HEK293 (cell line): ENCODE measurements around the gene TTLL11.

Experiments used
- CTCF ChIA-PET: fragments of 350-600 bp; formaldehyde crosslinking; extraction: SDS; loops from one replicate; lab custom pipeline; 2021; ENCODE audit warnings: antibody characterized with exemption; lab: Yijun Ruan, JAX
- POLR2A ChIA-PET: fragments of 300-600 bp; formaldehyde crosslinking; extraction: SDS; loops from one replicate; lab custom pipeline; 2020; ENCODE audit warnings: antibody characterized with exemption, inconsistent platforms; lab: Yijun Ruan, JAX
- H3K27ac ChIP-seq: fragments of 200-500 bp; sonication (Bioruptor generic); 2 replicates; pipeline ENCODE4 v1.5.1; 2014; ENCODE audit warnings: low read depth, low read length, control low read depth, inconsistent platforms; ENCODE audit errors: extremely low read depth
- H3K36me3 ChIP-seq, 2 experiments: fragments of 200-500 bp in 1 of 2; sonication (Bioruptor generic) in 1 of 2; 1 replicate in 1 of 2; 2 replicates in 1 of 2; pipeline ENCODE4 v1.5.1; 2014 to 2017; ENCODE audit warnings: inconsistent platforms in 2 of 2, low read length in 2 of 2; ENCODE audit not compliant: control insufficient read depth in 2 of 2, insufficient read depth in 1 of 2
- H3K4me1 ChIP-seq: fragments of 200-500 bp; sonication (Bioruptor generic); 2 replicates; pipeline ENCODE4 v1.5.1; 2014; ENCODE audit warnings: mild to moderate bottlenecking, low read length, inconsistent platforms; ENCODE audit not compliant: control insufficient read depth, insufficient read depth
- H3K4me3 ChIP-seq: 2 replicates; pipeline ENCODE4 v1.5.1; 2011; ENCODE audit warnings: low read depth, mild to moderate bottlenecking, control low read depth, low read length, moderate library complexity
- H3K9me3 ChIP-seq: fragments of 200-500 bp; sonication (Bioruptor generic); 2 replicates; pipeline ENCODE4 v1.5.1; 2014; ENCODE audit warnings: low read depth, low read length, inconsistent platforms; ENCODE audit not compliant: control insufficient read depth, insufficient read depth
- EGR2 ChIP-seq: fragments of 450-650 bp; formaldehyde crosslinking; IDR thresholded peaks from 2 replicates; pipeline ENCODE4 v1.5.1; 2016; ENCODE audit warnings: low read depth, missing biosample characterization, missing genetic modification characterization
- GLIS1 ChIP-seq: fragments of 450-650 bp; formaldehyde crosslinking; IDR thresholded peaks from 2 replicates; pipeline ENCODE4 v1.5.1; 2016; ENCODE audit warnings: missing biosample characterization, missing genetic modification characterization
- MYNN ChIP-seq: fragments of 450-650 bp; formaldehyde crosslinking; IDR thresholded peaks from 2 replicates; pipeline ENCODE4 v1.5.1; 2016; ENCODE audit warnings: missing biosample characterization, missing genetic modification characterization, borderline replicate concordance
- SP7 ChIP-seq: fragments of 450-650 bp; formaldehyde crosslinking; IDR thresholded peaks from 2 replicates; pipeline ENCODE4 v1.5.1; 2016; ENCODE audit warnings: missing biosample characterization, missing genetic modification characterization
- YY2 ChIP-seq: fragments of 450-650 bp; formaldehyde crosslinking; IDR thresholded peaks from 2 replicates; pipeline ENCODE4 v1.5.1; 2016; ENCODE audit warnings: missing biosample characterization, missing genetic modification characterization
- ZBTB10 ChIP-seq: fragments of 450-650 bp; formaldehyde crosslinking; IDR thresholded peaks from 2 replicates; pipeline ENCODE4 v1.5.1; 2016; ENCODE audit warnings: missing biosample characterization, missing genetic modification characterization
- ZBTB44 ChIP-seq: fragments of 450-650 bp; IDR thresholded peaks from 2 replicates; pipeline ENCODE4 v1.5.1; 2018; ENCODE audit warnings: missing biosample characterization, mild to moderate bottlenecking, missing genetic modification characterization
- ZFHX2 ChIP-seq: fragments of 450-650 bp; formaldehyde crosslinking; conservative IDR thresholded peaks from 2 replicates; pipeline ENCODE4 v1.5.1; 2016; ENCODE audit warnings: missing biosample characterization, missing genetic modification characterization
- ZNF10 ChIP-seq: fragments of 450-650 bp; formaldehyde crosslinking; IDR thresholded peaks from 2 replicates; pipeline ENCODE4 v1.5.1; 2017; ENCODE audit warnings: missing biosample characterization, missing genetic modification characterization
- ZNF112 ChIP-seq: fragments of 450-650 bp; formaldehyde crosslinking; IDR thresholded peaks from 2 replicates; pipeline ENCODE4 v1.5.0; 2017; ENCODE audit warnings: missing biosample characterization, missing genetic modification characterization
- ZNF157 ChIP-seq: fragments of 450-650 bp; formaldehyde crosslinking; IDR thresholded peaks from 2 replicates; pipeline ENCODE4 v1.5.1; 2016; ENCODE audit warnings: missing biosample characterization, missing genetic modification characterization
- ZNF175 ChIP-seq: fragments of 450-650 bp; formaldehyde crosslinking; IDR thresholded peaks from 2 replicates; pipeline ENCODE4 v1.5.1; 2016; ENCODE audit warnings: missing biosample characterization, missing genetic modification characterization
- ZNF214 ChIP-seq: fragments of 450-650 bp; formaldehyde crosslinking; IDR thresholded peaks from 2 replicates; pipeline ENCODE4 v1.5.1; 2017; ENCODE audit warnings: missing biosample characterization, mild to moderate bottlenecking, missing genetic modification characterization, borderline replicate concordance
- ZNF639 ChIP-seq: fragments of 450-650 bp; formaldehyde crosslinking; IDR thresholded peaks from 2 replicates; pipeline ENCODE4 v1.5.1; 2016; ENCODE audit warnings: missing biosample characterization, missing genetic modification characterization
- ZNF692 ChIP-seq: fragments of 450-650 bp; formaldehyde crosslinking; IDR thresholded peaks from 2 replicates; pipeline ENCODE4 v1.5.1; 2016; ENCODE audit warnings: missing biosample characterization, missing genetic modification characterization
- ZNF707 ChIP-seq: fragments of 450-650 bp; formaldehyde crosslinking; IDR thresholded peaks from 2 replicates; pipeline ENCODE4 v1.5.1; 2016; ENCODE audit warnings: missing biosample characterization, missing genetic modification characterization
- ZSCAN16 ChIP-seq: fragments of 450-650 bp; formaldehyde crosslinking; IDR thresholded peaks from 2 replicates; pipeline ENCODE4 v1.5.1; 2016; ENCODE audit warnings: missing biosample characterization, missing genetic modification characterization
- ZXDB ChIP-seq: fragments of 450-650 bp; formaldehyde crosslinking; IDR thresholded peaks from 2 replicates; pipeline ENCODE4 v1.5.1; 2016; ENCODE audit warnings: missing biosample characterization, missing genetic modification characterization

The TTLL11 gene

GRCh38 chr9:121827251-121827967 is 265.7 kb downstream of the TTLL11 start:
- no peaks in the 10 kb centered on the region for H3K4me1 ChIP-seq
- TF ChIP-seq ZBTB44 (tag by site-specific recombination), result no peak
- no peak for TF ChIP-seq MYNN (tag by site-specific recombination)
- TF ChIP-seq ZNF707 (tag by site-specific recombination), result no peak
- TF ChIP-seq ZXDB (tag by site-specific recombination), result no peak
- TF ChIP-seq ZNF10, result no peak
- TF ChIP-seq, all 188 proteins: peak for 0
- CTCF ChIA-PET, result no interaction called here
- H3K27ac ChIP-seq, result no peak overlapping the region
- H3K36me3 ChIP-seq, result no peaks in the 10 kb centered on the region
- POLR2A ChIA-PET, result no interaction called here
- H3K9me3 ChIP-seq, result no peaks in the 10 kb centered on the region
- no peak overlapping the region for H3K4me3 ChIP-seq

GRCh38 chr9:121826711-121827110 is 266.4 kb downstream of the TTLL11 start:
- TF ChIP-seq YY2 (tag by site-specific recombination) (no peak), SP7 (tag by site-specific recombination) (no peak), ZSCAN16 (no peak)
- TF ChIP-seq, all 188 proteins: peak for 0
- H3K4me3 ChIP-seq, result no peak overlapping the region
- H3K9me3 ChIP-seq, result no peaks in the 10 kb centered on the region
- H3K36me3 ChIP-seq, result no peaks in the 10 kb centered on the region
- H3K4me1 ChIP-seq, result no peaks in the 10 kb centered on the region
- no peak overlapping the region for H3K27ac ChIP-seq
- ChIA-PET POLR2A (no interaction called here), CTCF (no interaction called here)

- CTCF ChIA-PET, result interaction anchor here (0.6 to 0.9 kb wide), 2 partner anchors 90 to 465 kb away, joined by 3 read pairs; no protein-coding TSS in a partner anchor
- Histone ChIP-seq H3K4me1 (no peaks in the 10 kb centered on the region), H3K4me3 (no peak overlapping the region), H3K27ac (no peak overlapping the region), H3K36me3 (no peaks in the 10 kb centered on the region), H3K9me3 (no peaks in the 10 kb centered on the region)
- POLR2A ChIA-PET, result no interaction called here
- TF ChIP-seq ZNF112 (tag by site-specific recombination), result no peak
- no peak for TF ChIP-seq GLIS1 (tag by site-specific recombination)
- no peak for TF ChIP-seq ZNF692
- no peak for TF ChIP-seq ZBTB10 (tag by site-specific recombination)
- no peak for TF ChIP-seq ZNF639 (tag by site-specific recombination)
- TF ChIP-seq EGR2 (tag by site-specific recombination), result peak; percentile 20; the same call in 1 of the 2 replicates
- TF ChIP-seq ZNF157 (tag by site-specific recombination), result no peak
- TF ChIP-seq ZFHX2, result peak; percentile 56
- TF ChIP-seq ZNF175 (tag by site-specific recombination), result no peak
- peak; percentile 81; the same call in 1 of the 2 replicates for TF ChIP-seq ZNF214 (tag by site-specific recombination)
These were observed 267.9 kb downstream of the TTLL11 start for GRCh38 chr9:121825031-121825691.
